ENCODE data around the gene RIPPLY3.

DNA sequence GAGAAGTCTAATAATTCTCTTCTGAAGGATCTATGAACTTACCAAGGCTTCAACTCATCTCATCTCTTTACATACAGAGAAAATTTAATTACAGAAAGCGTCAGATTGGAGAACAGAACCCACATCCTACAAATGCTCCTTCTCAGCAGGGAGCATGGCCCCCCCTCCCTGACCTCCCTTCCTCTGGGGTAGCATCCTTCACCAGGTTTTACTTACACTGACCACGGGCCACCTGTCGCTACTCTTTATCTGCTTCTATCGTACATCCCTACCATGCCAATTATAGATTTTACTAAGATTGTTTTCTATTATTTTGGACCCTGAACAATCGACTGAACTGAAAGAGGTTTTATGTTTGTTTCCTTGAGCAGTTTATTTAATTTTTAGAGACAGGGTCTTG, 25.8 kb downstream of the RIPPLY3 start:
- TF ChIP-seq, protein P1, sequence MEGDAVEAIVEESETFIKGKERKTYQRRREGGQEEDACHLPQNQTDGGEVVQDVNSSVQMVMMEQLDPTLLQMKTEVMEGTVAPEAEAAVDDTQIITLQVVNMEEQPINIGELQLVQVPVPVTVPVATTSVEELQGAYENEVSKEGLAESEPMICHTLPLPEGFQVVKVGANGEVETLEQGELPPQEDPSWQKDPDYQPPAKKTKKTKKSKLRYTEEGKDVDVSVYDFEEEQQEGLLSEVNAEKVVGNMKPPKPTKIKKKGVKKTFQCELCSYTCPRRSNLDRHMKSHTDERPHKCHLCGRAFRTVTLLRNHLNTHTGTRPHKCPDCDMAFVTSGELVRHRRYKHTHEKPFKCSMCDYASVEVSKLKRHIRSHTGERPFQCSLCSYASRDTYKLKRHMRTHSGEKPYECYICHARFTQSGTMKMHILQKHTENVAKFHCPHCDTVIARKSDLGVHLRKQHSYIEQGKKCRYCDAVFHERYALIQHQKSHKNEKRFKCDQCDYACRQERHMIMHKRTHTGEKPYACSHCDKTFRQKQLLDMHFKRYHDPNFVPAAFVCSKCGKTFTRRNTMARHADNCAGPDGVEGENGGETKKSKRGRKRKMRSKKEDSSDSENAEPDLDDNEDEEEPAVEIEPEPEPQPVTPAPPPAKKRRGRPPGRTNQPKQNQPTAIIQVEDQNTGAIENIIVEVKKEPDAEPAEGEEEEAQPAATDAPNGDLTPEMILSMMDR (IDR thresholded peaks at IDR 0.05): no peak
- no peak for TF ChIP-seq EZH2 (IDR thresholded peaks at IDR 0.05; ENCODE audit: borderline replicate concordance, insufficient read depth, low read depth, low read length, poor library complexity, severe bottlenecking)
